IMR-90 (cell line): Measurements from ENCODE around the gene NAGS. TPM values are rescaled to one million over a fixed set of nuclear protein-coding genes. Genes with fewer than 3 reads are reported as not detected.

Experiments used
- ATAC-seq: fragments of 200-7000 bp; cut with Tn5 transposase; 2 replicates; pipeline ENCODE4 v1.9.1; 2020; ENCODE audit warnings: low read depth, mild to moderate bottlenecking, moderate library complexity
- BruUV-seq: library from RNA; stranded (reverse); fragments of 400-500 nt; replicated peaks from 2 replicates; lab custom pipeline; 2021; lab: Mats Ljungman, UMichigan
- CTCF ChIA-PET: fragments of 300-600 bp; formaldehyde crosslinking; extraction: SDS; loops from one replicate; lab custom pipeline; 2021; ENCODE audit warnings: antibody characterized with exemption; lab: Yijun Ruan, JAX
- POLR2A ChIA-PET: fragments of 300-600 bp; sonication (Branson Sonifier 250); formaldehyde crosslinking; loops from one replicate; lab custom pipeline; 2022; ENCODE audit warnings: antibody characterized with exemption; ENCODE audit not compliant: unreplicated experiment; lab: Charles Lee
- DNase-seq: peaks from one replicate; pipeline ENCODE4 v3.0.0; 2013
- H2AFZ ChIP-seq: replicated peaks from 2 replicates; pipeline ENCODE3; 2013; ENCODE audit warnings: low read length, mild to moderate bottlenecking; ENCODE audit not compliant: poor library complexity
- H2AK5ac ChIP-seq: 2 replicates; pipeline ENCODE4 v1.6.1; 2013; ENCODE audit warnings: low read depth, low read length, inconsistent platforms
- H2AK9ac ChIP-seq: replicated peaks from 2 replicates; pipeline ENCODE3; 2013; ENCODE audit warnings: mild to moderate bottlenecking, low read depth, low read length, moderate library complexity; ENCODE audit not compliant: poor library complexity
- H2BK120ac ChIP-seq: 2 replicates; pipeline ENCODE4 v1.6.1; 2013; ENCODE audit warnings: low read depth, low read length, inconsistent platforms
- H2BK15ac ChIP-seq: 3 replicates; pipeline ENCODE4 v1.6.1; 2013; ENCODE audit warnings: low read depth, low read length, inconsistent platforms
- H2BK20ac ChIP-seq: 2 replicates; pipeline ENCODE4 v1.6.1; 2013; ENCODE audit warnings: low read depth, mild to moderate bottlenecking, inconsistent platforms, low read length, moderate library complexity
- H2BK5ac ChIP-seq: 2 replicates; pipeline ENCODE4 v1.6.1; 2013; ENCODE audit warnings: mild to moderate bottlenecking, low read depth, low read length, inconsistent platforms; ENCODE audit not compliant: poor library complexity, severe bottlenecking
- H3K14ac ChIP-seq: replicated peaks from 2 replicates; pipeline ENCODE4 v1.6.1; 2013; ENCODE audit warnings: low read depth, low read length, inconsistent platforms
- H3K18ac ChIP-seq: 2 replicates; pipeline ENCODE4 v1.6.1; 2013; ENCODE audit warnings: low read depth, low read length, control low read depth
- H3K23ac ChIP-seq: 2 replicates; pipeline ENCODE4 v1.6.1; 2013; ENCODE audit warnings: low read depth, low read length, inconsistent platforms
- H3K27ac ChIP-seq: 2 replicates; pipeline ENCODE4 v1.5.1; 2013; ENCODE audit warnings: mild to moderate bottlenecking, control low read depth, low read length; ENCODE audit not compliant: insufficient read depth
- H3K27me3 ChIP-seq: 2 replicates; pipeline ENCODE4 v1.6.1; 2013; ENCODE audit warnings: low read length; ENCODE audit not compliant: control insufficient read depth, insufficient read depth
- H3K36me3 ChIP-seq: 2 replicates; pipeline ENCODE4 v1.6.1; 2013; ENCODE audit warnings: low read length, mixed read lengths; ENCODE audit not compliant: control insufficient read depth, insufficient read depth
- H3K4ac ChIP-seq: 2 replicates; pipeline ENCODE4 v1.6.1; 2013; ENCODE audit warnings: low read depth, low read length, inconsistent platforms
- H3K4me1 ChIP-seq: 2 replicates; pipeline ENCODE4 v1.6.1; 2013; ENCODE audit warnings: low read length, mixed read lengths; ENCODE audit not compliant: control insufficient read depth, insufficient read depth
- H3K4me2 ChIP-seq: 2 replicates; pipeline ENCODE4 v1.6.1; 2013; ENCODE audit warnings: low read depth, mild to moderate bottlenecking, control low read depth, low read length, moderate library complexity
- H3K4me3 ChIP-seq: 2 replicates; pipeline ENCODE4 v1.5.1; 2013; ENCODE audit warnings: low read depth, mild to moderate bottlenecking, control low read depth, low read length, moderate library complexity; ENCODE audit not compliant: insufficient read depth
- H3K56ac ChIP-seq: 2 replicates; pipeline ENCODE4 v1.6.1; 2013; ENCODE audit warnings: low read length, inconsistent platforms; ENCODE audit not compliant: insufficient read depth; ENCODE audit errors: extremely low read depth
- H3K79me1 ChIP-seq, 2 experiments: 2 replicates each; pipeline ENCODE4 v1.6.1; 2013; ENCODE audit warnings: low read length in 2 of 2, inconsistent platforms in 1 of 2, low read depth in 1 of 2
- H3K9ac ChIP-seq: 2 replicates; pipeline ENCODE4 v1.6.1; 2013; ENCODE audit warnings: low read depth, low read length, control low read depth
- H3K9me1 ChIP-seq: 2 replicates; pipeline ENCODE4 v1.6.1; 2013; ENCODE audit warnings: low read length, inconsistent platforms; ENCODE audit not compliant: insufficient read depth
- H3K9me3 ChIP-seq: 2 replicates; pipeline ENCODE4 v1.6.1; 2013; ENCODE audit warnings: low read length; ENCODE audit not compliant: control insufficient read depth, insufficient read depth
- H4K20me1 ChIP-seq: 2 replicates; pipeline ENCODE4 v1.6.1; 2013; ENCODE audit warnings: low read length, inconsistent platforms; ENCODE audit not compliant: insufficient read depth
- H4K5ac ChIP-seq: 2 replicates; pipeline ENCODE4 v1.6.1; 2013; ENCODE audit warnings: mild to moderate bottlenecking, low read depth, low read length, control low read depth
- H4K8ac ChIP-seq, 2 experiments: 2 replicates each; pipeline ENCODE4 v1.6.1; 2013; ENCODE audit warnings: low read depth in 2 of 2, low read length in 2 of 2, control low read depth in 1 of 2, inconsistent platforms in 1 of 2
- H4K91ac ChIP-seq: 2 replicates; pipeline ENCODE4 v1.6.1; 2013; ENCODE audit warnings: low read depth, low read length, inconsistent platforms; ENCODE audit not compliant: insufficient read depth
- BHLHE40 ChIP-seq: fragments of 150-350 bp; IDR thresholded peaks from 2 replicates; pipeline ENCODE4 v1.6.1; 2016; ENCODE audit warnings: mild to moderate bottlenecking, low read depth, low read length
- CEBPB ChIP-seq: IDR thresholded peaks from 2 replicates; pipeline ENCODE4 v1.6.1; 2012; ENCODE audit warnings: low read depth, low read length, improper control_type of control experiment
- CHD1 ChIP-seq: IDR thresholded peaks from 2 replicates; pipeline ENCODE4 v1.6.1; 2012; ENCODE audit warnings: low read depth, low read length, improper control_type of control experiment
- CTCF ChIP-seq: conservative IDR thresholded peaks from 2 replicates; pipeline ENCODE4 v1.5.1; 2012; ENCODE audit warnings: mild to moderate bottlenecking, low read depth, low read length, improper control_type of control experiment
- ELK1 ChIP-seq: fragments of 150-350 bp; IDR thresholded peaks from 2 replicates; pipeline ENCODE4 v1.6.1; 2016; ENCODE audit warnings: low read depth, mild to moderate bottlenecking, low read length, moderate library complexity, borderline replicate concordance
- MAFK ChIP-seq: IDR thresholded peaks from 2 replicates; pipeline ENCODE4 v1.6.1; 2012; ENCODE audit warnings: low read depth, low read length, improper control_type of control experiment
- MAZ ChIP-seq: IDR thresholded peaks from 2 replicates; pipeline ENCODE4 v1.6.1; 2012; ENCODE audit warnings: low read depth, mild to moderate bottlenecking, low read length, improper control_type of control experiment, moderate library complexity, borderline replicate concordance
- NFE2L2 ChIP-seq: fragments of 150-350 bp; IDR thresholded peaks from 2 replicates; pipeline ENCODE4 v1.6.1; 2016; ENCODE audit warnings: low read depth, mild to moderate bottlenecking, low read length
- POLR2A ChIP-seq: IDR thresholded peaks from 2 replicates; pipeline ENCODE4 v1.6.1; 2012; ENCODE audit warnings: mild to moderate bottlenecking, low read depth, low read length
- RAD21 ChIP-seq: IDR thresholded peaks from 2 replicates; pipeline ENCODE4 v1.6.1; 2012; ENCODE audit warnings: low read length, improper control_type of control experiment
- RCOR1 ChIP-seq: IDR thresholded peaks from 2 replicates; pipeline ENCODE4 v1.6.1; 2012; ENCODE audit warnings: mild to moderate bottlenecking, low read length, improper control_type of control experiment; ENCODE audit not compliant: insufficient replicate concordance
- RFX5 ChIP-seq: IDR thresholded peaks from 2 replicates; pipeline ENCODE4 v1.8.0; 2012; ENCODE audit warnings: low read depth, mild to moderate bottlenecking, low read length, moderate library complexity
- SMC3 ChIP-seq: fragments of 150-350 bp; IDR thresholded peaks from 2 replicates; pipeline ENCODE4 v1.6.1; 2016; ENCODE audit warnings: low read depth, mild to moderate bottlenecking, antibody characterized with exemption, low read length, moderate library complexity
- USF2 ChIP-seq: fragments of 150-350 bp; IDR thresholded peaks from 2 replicates; pipeline ENCODE4 v1.6.1; 2017; ENCODE audit warnings: mild to moderate bottlenecking, antibody characterized with exemption, low read length, low read depth
- WGBS, 2 experiments: methylation state at CpG; one replicate each; pipeline versions ENCODE4 v1.1.5 to v1.1.7; 2013; ENCODE audit warnings: missing lambda C conversion rate in 2 of 2; ENCODE audit not compliant: insufficient read length in 1 of 2; ENCODE audit errors: extremely low coverage in 2 of 2; 5-methylcytosine and 5-hydroxymethylcytosine counted together
- dilution Hi-C: fragments of 300-500 bp; cut with HindIII; formaldehyde crosslinking; loops from one replicate; pipeline ENCODE4 v1.14.3; 2018; ENCODE audit warnings: low sequenced_read_pairs; ENCODE audit not compliant: unreplicated experiment
- in situ Hi-C: fragments of 300-500 bp; cut with MboI; formaldehyde crosslinking; loops from 3 replicates; pipeline ENCODE4 v1.14.3; 2019; ENCODE audit warnings: low sequenced_read_pairs, inconsistent platforms, mixed read lengths
- intact Hi-C: fragments of 100-400 bp; cut with micrococcal nuclease; formaldehyde crosslinking; loops from 2 replicates; pipeline ENCODE4 v1.10.0; 2022
- polyA plus RNA-seq, 3 experiments: library from polyadenylated mRNA; depleted of rRNA; stranded (reverse); fragments of >200 nt; gene quantifications; 2 replicates each; pipeline ENCODE4 v1.2.3, GENCODE V29; 2012; ENCODE audit warnings: low replicate concordance in 1 of 3
- total RNA-seq: library from RNA; depleted of rRNA; stranded (reverse); fragments of >200 nt; gene quantifications from 2 replicates; pipeline ENCODE4 v1.2.3, GENCODE V29; 2012

NAGS gene
- total and polyA plus RNA-seq, 2 of the 4 experiments (the other 2 are of a cell fraction), result 0.54 to 0.99 TPM

- no peak overlapping the region for H4K5ac ChIP-seq
- H3K4ac ChIP-seq, result no peak overlapping the region
- H3K79me1 ChIP-seq, result no peaks in the 10 kb centered on the region
- peaks cover 76% of the 10 kb centered on the region for H3K27me3 ChIP-seq
- H4K91ac ChIP-seq, result no peak overlapping the region
- no peak overlapping the region for H2BK20ac ChIP-seq
- H2AK9ac ChIP-seq, result no peak overlapping the region
- no TSS peak for BruUV-seq
- H3K23ac ChIP-seq, result no peak overlapping the region
- no peaks in the 10 kb centered on the region for H3K36me3 ChIP-seq
- no peak overlapping the region for H3K18ac ChIP-seq
- H3K9me3 ChIP-seq, result no peaks in the 10 kb centered on the region
- WGBS, 2 experiments, result 3% methylated on average over 52 of the region's 78 CpGs; no CpG with 5 or more reads in 1 of the 2 experiments
- no peak overlapping the region for H2BK5ac ChIP-seq
- no peak overlapping the region for H3K9ac ChIP-seq
- ATAC-seq, result peak; percentile 63
- dilution Hi-C loops, result no loop called here
- TF ChIP-seq RFX5, result no peak
- no peak for TF ChIP-seq ELK1
- TF ChIP-seq RCOR1, result no peak
- TF ChIP-seq CEBPB, result no peak
- TF ChIP-seq MAFK, result no peak
- no peak for TF ChIP-seq RAD21
- no peak for TF ChIP-seq BHLHE40
- TF ChIP-seq POLR2A, result no peak
- no peak for TF ChIP-seq USF2
- TF ChIP-seq MAZ, result no peak
- TF ChIP-seq CHD1, result no peak
- no peak for TF ChIP-seq SMC3
- no peak for TF ChIP-seq NFE2L2
- TF ChIP-seq CTCF, result no peak; the same call in 1 of the 2 replicates
- H3K14ac ChIP-seq, result no peak overlapping the region
- no peak overlapping the region for H2AK5ac ChIP-seq
- H3K4me1 ChIP-seq, result peaks cover 2% of the 10 kb centered on the region; the same call in 1 of the 2 replicates
- H3K4me3 ChIP-seq, result peak overlapping the region; percentile 20
- in situ Hi-C loops, result no loop called here
- peak overlapping the region; percentile 3 for H3K4me2 ChIP-seq
- no peak overlapping the region for H3K27ac ChIP-seq
- CTCF ChIA-PET, result interaction anchor here (1.2 kb wide), 1 partner anchor 21 kb away, joined by 6 read pairs; no protein-coding TSS in a partner anchor
- H2BK15ac ChIP-seq, result no peak overlapping the region
- no peaks in the 10 kb centered on the region for H4K20me1 ChIP-seq
- POLR2A ChIA-PET, result no interaction called here
- intact Hi-C loops, result no loop called here
- no peak overlapping the region for H4K8ac ChIP-seq
- H2BK120ac ChIP-seq, result no peak overlapping the region
- no peaks in the 10 kb centered on the region for H3K9me1 ChIP-seq
- H2AFZ ChIP-seq, result peak overlapping the region; percentile 75
- no peak for DNase-seq
- no peak overlapping the region for H3K56ac ChIP-seq
These were observed 20.7 kb upstream of the NAGS start for GRCh38 chr17:43983515-43984411.
